Colonic mucosa (tissue), 4 donors: Measurements from ENCODE around the gene DOLPP1. TPM values are rescaled to one million over a fixed set of nuclear protein-coding genes. Genes with fewer than 3 reads are reported as not detected.

Experiments
- DNase-seq: peaks from one replicate; pipeline ENCODE4 v3.0.0-alpha.2; 2020
- H3K27ac ChIP-seq: fragments of 200-600 bp; one replicate; pipeline ENCODE4 v1.8.0; 2021
- H3K27me3 ChIP-seq: fragments of 200-600 bp; one replicate; pipeline ENCODE4 v1.8.0; 2021
- H3K36me3 ChIP-seq: fragments of 200-600 bp; one replicate; pipeline ENCODE4 v1.8.0; 2021
- H3K4me1 ChIP-seq: fragments of 200-600 bp; one replicate; pipeline ENCODE4 v1.8.0; 2021; ENCODE audit warnings: mild to moderate bottlenecking
- H3K4me3 ChIP-seq: fragments of 200-600 bp; one replicate; pipeline ENCODE4 v1.8.0; 2021
- H3K9ac ChIP-seq, 2 donors: one replicate each; pipeline ENCODE4 v1.7.0; 2013; ENCODE audit warnings: control low read depth in 2 of 2, low read depth in 2 of 2, low read length in 2 of 2
- H3K9me3 ChIP-seq: fragments of 200-600 bp; one replicate; pipeline ENCODE4 v1.8.0; 2021
- intact Hi-C: fragments of 100-400 bp; cut with DNase I; formaldehyde crosslinking; loops from one replicate; pipeline ENCODE4 v1.14.1; 2022
- total RNA-seq, 2 donors: library from RNA; stranded (reverse); fragmentation: NEBNext Ultra II Directional in 1 of 2; extraction: Animal tissue kit (Norgen Biotek cat#: 25700) in 1 of 2; gene quantifications; one replicate each; pipeline ENCODE4 v1.2.1, GENCODE V29; 2021
- TF ChIP-seq, protein P1 (sequence below): fragments of 200-600 bp; IDR thresholded peaks from one replicate; pipeline ENCODE4 v1.8.0; 2022; ENCODE audit warnings: antibody characterized with exemption, mild to moderate bottlenecking
- donor health status: healthy.
- donor health status: DM: no; HTN: no; CAD: no.
- donor health status: DM: no; HTN: no; CAD: no.

Gene DOLPP1
- total RNA-seq, 2 donors from 2014 or later = 33.9 to 37.3 TPM

DNA sequence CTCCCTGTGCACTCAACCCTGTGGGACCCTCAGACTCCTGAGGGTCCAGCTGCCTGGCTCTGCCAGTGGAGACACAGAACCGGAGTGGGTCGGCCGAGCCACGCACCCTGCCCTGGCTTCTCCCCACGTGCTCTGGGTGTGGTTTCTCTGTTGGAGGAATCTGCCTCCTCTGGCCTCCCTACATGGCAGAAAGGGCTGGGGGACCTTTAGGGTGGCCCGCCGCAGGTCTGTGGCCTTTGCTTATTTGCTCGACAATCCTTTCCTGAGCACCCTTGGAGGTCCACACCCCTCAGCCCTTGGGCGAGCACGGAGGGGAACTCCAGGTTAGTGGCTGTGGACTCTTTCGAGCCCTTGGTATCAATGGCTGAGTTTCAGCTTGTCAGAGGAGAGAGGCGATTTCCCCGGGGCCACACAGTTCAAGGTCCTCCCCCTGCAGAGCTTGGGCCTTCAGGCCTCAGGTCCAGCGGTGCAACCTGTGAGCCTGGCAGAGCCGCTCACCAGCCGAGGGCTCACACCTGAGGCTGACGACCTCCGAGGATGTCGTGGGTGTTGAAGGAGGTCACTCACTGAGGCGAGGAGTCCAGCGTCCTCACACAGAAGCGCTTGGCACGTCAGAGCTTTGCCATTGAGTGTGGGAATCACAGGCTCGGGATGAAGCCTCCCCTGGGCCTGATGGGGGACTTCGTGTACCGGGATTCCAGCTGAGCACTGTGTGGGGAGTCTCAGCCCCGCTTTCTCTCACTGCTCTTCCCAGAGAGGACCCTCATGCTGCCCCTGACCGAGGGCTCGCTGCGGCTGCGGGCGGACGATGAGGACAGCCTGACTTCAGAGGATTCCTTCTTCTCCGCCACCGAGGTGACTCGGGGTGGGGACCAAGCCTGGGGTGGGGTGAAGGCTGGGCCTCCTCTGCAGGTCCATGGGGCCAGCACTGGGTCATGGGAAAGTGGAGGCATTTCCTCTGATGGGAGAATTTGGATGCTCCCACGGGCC, 20.8 kb upstream of the DOLPP1 start:
- Histone ChIP-seq H3K9ac (no peak overlapping the region), H3K36me3 (peaks cover 9% of the 10 kb centered on the region), H3K27ac (no peak overlapping the region), H3K4me1 (no peaks in the 10 kb centered on the region), H3K27me3 (no peaks in the 10 kb centered on the region), H3K4me3 (no peak overlapping the region), H3K9me3 (no peaks in the 10 kb centered on the region)
- intact Hi-C loops = no loop called here
- TF ChIP-seq, protein P1, sequence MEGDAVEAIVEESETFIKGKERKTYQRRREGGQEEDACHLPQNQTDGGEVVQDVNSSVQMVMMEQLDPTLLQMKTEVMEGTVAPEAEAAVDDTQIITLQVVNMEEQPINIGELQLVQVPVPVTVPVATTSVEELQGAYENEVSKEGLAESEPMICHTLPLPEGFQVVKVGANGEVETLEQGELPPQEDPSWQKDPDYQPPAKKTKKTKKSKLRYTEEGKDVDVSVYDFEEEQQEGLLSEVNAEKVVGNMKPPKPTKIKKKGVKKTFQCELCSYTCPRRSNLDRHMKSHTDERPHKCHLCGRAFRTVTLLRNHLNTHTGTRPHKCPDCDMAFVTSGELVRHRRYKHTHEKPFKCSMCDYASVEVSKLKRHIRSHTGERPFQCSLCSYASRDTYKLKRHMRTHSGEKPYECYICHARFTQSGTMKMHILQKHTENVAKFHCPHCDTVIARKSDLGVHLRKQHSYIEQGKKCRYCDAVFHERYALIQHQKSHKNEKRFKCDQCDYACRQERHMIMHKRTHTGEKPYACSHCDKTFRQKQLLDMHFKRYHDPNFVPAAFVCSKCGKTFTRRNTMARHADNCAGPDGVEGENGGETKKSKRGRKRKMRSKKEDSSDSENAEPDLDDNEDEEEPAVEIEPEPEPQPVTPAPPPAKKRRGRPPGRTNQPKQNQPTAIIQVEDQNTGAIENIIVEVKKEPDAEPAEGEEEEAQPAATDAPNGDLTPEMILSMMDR = no peak
- no peak for DNase-seq

DNA sequence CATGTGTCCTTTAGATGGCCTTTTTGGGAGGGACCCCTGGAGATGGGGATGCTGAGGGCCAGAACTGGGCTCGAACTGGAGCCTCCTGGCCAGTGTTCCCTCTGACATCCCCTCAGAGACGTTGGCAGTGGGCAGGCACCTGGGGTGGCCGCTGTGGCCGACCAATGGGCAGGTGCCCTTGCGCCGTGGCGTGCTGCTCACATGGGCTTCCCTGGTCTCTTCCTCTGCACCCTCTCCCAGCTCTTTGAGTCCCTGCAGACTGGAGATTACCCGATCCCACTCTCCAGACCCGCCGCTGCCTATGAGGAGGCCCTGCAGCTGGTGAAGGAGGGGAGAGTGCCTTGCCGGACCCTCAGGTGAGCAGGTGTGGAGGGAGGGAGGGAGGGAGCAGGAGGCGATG, 19.9 kb upstream of the DOLPP1 start:
- peaks cover 18% of the 10 kb centered on the region for H3K36me3 ChIP-seq
- no peak overlapping the region for H3K4me3 ChIP-seq
- H3K27me3 ChIP-seq = no peaks in the 10 kb centered on the region
- H3K9ac ChIP-seq = no peak overlapping the region
- DNase-seq = no peak
- no peak overlapping the region for H3K27ac ChIP-seq
- intact Hi-C loops = no loop called here
- TF ChIP-seq, protein P1 = no peak
- no peaks in the 10 kb centered on the region for H3K4me1 ChIP-seq
- no peaks in the 10 kb centered on the region for H3K9me3 ChIP-seq

DNA sequence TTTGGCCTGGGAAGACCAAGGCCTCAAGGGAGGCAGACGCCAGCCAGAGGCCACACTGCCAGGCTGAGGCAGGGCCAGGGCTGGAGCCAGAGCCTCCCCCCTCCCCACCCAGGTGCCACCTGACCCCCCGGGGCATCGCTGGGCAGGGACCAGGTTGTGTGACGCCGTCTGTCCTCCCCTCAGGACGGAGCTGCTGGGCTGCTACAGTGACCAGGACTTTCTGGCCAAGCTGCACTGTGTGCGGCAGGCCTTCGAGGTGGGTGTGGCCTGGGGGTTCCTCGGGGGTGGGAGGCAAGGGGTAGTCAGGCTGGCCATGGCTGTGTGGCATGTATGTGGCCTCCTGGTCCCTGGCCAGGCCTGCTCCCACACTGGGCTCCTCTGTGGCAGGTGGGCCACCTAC, 17.9 kb upstream of the DOLPP1 start:
- DNase-seq = no peak
- TF ChIP-seq, protein P1 = no peak
- H3K4me1 ChIP-seq = no peaks in the 10 kb centered on the region
- H3K36me3 ChIP-seq = peaks cover 18% of the 10 kb centered on the region
- H3K27ac ChIP-seq = no peak overlapping the region
- no peaks in the 10 kb centered on the region for H3K9me3 ChIP-seq
- H3K4me3 ChIP-seq = no peak overlapping the region
- no peaks in the 10 kb centered on the region for H3K27me3 ChIP-seq
- intact Hi-C loops = no loop called here
- no peak overlapping the region for H3K9ac ChIP-seq

DNA sequence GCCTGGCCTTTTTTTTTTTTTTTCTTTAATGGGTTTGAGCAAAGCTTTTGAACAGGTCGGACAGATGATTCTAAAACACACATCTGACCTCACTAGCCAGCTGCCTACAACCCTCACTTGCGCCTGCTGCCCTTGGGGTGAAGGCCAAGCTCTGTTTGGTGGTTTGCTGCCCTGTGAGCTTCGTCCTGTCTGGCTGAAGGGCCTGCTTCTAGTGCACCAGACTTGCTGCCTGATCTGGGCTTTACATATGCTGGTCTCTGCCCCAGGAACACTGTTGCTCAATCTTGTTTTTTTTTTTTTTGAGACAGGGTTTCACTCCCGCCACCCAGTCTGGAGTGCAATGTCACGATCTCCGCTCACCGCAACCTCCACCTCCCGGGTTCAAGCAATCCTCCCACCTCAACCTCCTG, 16.4 kb upstream of the DOLPP1 start:
- no peaks in the 10 kb centered on the region for H3K4me1 ChIP-seq
- no peak overlapping the region for H3K27ac ChIP-seq
- no peak overlapping the region for H3K9ac ChIP-seq
- intact Hi-C loops = no loop called here
- TF ChIP-seq, protein P1 = no peak
- H3K36me3 ChIP-seq = peaks cover 18% of the 10 kb centered on the region
- no peak overlapping the region for H3K4me3 ChIP-seq
- no peaks in the 10 kb centered on the region for H3K9me3 ChIP-seq
- DNase-seq = no peak
- no peaks in the 10 kb centered on the region for H3K27me3 ChIP-seq

DNA sequence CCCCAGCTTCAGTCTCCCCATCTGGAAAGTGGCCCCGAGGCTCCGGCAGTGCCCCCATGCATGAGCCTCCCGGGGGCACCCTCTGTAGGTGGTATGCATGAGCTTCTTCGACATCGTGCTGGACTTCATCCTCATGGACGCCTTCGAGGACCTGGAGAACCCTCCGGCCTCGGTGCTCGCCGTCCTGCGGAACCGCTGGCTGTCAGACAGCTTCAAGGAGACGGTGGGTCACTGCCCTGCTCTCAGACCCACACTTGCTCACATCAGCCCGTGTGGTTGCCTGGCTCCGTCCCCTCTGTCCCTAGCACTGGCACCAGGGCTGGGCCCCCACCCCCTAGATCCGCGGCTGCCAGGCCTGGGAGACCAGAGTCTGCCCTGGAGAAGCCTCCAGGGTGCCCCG, 12.8 kb upstream of the DOLPP1 start:
- Histone ChIP-seq H3K36me3 (peaks cover 18% of the 10 kb centered on the region), H3K27me3 (no peaks in the 10 kb centered on the region), H3K4me3 (no peak overlapping the region), H3K27ac (no peak overlapping the region), H3K4me1 (no peaks in the 10 kb centered on the region), H3K9me3 (no peaks in the 10 kb centered on the region), H3K9ac (no peak overlapping the region)
- no peak for DNase-seq
- intact Hi-C loops = no loop called here
- TF ChIP-seq, protein P1 = no peak
